Right lobe of liver (tissue), 4 donors: ENCODE measurements around the gene ITGB3.

Source experiments
- POLR2A ChIP-seq: fragments of 450-650 bp; IDR thresholded peaks from one replicate; pipeline ENCODE4 v1.6.1; 2017; ENCODE audit warnings: antibody characterized with exemption, mild to moderate bottlenecking
- TF ChIP-seq, protein P1 (sequence below), 4 donors: fragments of 200-600 bp in 3 of 4; fragments of 450-650 bp in 1 of 4; IDR thresholded peaks; one replicate each; pipeline versions ENCODE4 v1.5.1 to v1.8.0; 2016 to 2022; ENCODE audit warnings: antibody characterized with exemption in 4 of 4, mild to moderate bottlenecking in 2 of 4
- donor health status: DM: no; HTN: no; CAD: no.
- donor health status: DM: no; HTN: no; CAD: no.
- donor health status: DM: no; HTN: yes; CAD: no.

DNA sequence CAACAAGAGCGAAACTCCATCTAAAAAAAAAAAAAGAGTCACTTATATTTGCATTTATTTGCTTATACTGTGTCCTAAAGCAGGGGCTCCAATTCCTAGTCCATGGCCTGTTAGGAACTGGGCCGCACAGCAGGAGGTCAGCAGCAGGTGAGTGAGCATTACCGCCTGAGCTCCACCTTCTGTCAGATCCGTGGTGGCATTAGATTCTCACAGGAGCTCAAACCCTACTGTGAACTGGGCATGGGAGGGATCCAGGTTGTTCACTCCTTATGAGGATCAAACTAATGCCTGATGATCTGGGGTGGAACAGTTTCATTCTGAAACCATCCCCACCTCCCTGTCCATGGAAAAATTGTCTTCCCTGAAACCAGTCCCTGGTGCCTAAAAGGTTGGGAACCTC is 24.9 kb downstream of the ITGB3 start:
- TF ChIP-seq, protein P1, sequence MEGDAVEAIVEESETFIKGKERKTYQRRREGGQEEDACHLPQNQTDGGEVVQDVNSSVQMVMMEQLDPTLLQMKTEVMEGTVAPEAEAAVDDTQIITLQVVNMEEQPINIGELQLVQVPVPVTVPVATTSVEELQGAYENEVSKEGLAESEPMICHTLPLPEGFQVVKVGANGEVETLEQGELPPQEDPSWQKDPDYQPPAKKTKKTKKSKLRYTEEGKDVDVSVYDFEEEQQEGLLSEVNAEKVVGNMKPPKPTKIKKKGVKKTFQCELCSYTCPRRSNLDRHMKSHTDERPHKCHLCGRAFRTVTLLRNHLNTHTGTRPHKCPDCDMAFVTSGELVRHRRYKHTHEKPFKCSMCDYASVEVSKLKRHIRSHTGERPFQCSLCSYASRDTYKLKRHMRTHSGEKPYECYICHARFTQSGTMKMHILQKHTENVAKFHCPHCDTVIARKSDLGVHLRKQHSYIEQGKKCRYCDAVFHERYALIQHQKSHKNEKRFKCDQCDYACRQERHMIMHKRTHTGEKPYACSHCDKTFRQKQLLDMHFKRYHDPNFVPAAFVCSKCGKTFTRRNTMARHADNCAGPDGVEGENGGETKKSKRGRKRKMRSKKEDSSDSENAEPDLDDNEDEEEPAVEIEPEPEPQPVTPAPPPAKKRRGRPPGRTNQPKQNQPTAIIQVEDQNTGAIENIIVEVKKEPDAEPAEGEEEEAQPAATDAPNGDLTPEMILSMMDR (IDR thresholded peaks at IDR 0.05): no peak
- no peak for TF ChIP-seq POLR2A
